ENCODE data around the gene ZIC2. TPM values are rescaled to one million over a fixed set of nuclear protein-coding genes. Genes with fewer than 3 reads are reported as not detected.
"Not testable (repeated sequence)": the region's sequence is repeated elsewhere in the genome, so short reads cannot be mapped to it uniquely, and the experiment has no call there.

Gene ZIC2
- total and polyA plus RNA-seq, 9 donors: 0.11 to 0.13 TPM; not detected in 7

DNA sequence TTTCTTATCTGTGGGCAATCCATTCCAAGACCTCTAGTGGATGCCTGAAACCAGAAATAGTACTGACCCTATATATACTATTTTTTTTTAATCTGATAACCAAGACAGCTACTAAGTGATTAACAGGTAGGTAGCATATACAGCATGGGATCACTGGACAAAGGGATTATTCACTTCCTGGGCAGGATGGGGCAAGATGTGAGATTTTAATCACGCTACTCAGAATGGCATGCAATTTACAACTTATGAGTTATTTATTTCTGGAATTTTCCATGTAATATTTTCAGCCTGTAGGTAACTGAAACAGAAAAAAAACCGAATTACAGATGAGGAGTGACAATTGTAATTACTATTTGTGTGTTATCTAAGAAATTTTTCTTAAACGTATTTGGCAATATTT lies 41.2 kb downstream of the ZIC2 start:
- Histone ChIP-seq H3K9me3 (replicated peaks; ENCODE audit: control insufficient read depth, low read depth, low read length) (no peaks in the 10 kb centered on the region), H3K36me3 (ENCODE audit: control insufficient read depth, insufficient read depth, low read length) (no peaks in the 10 kb centered on the region), H3K27me3 (ENCODE audit: control insufficient read depth, insufficient read depth, low read length) (no peaks in the 10 kb centered on the region), H3K4me3 (ENCODE audit: low read length) (no peak overlapping the region), H3K4me1 (ENCODE audit: control insufficient read depth, insufficient read depth, low read length) (no peaks in the 10 kb centered on the region), H3K27ac (ENCODE audit: low read length) (no peak overlapping the region)
- no CpG with 5 or more reads among the region's 3 CpGs for WGBS (ENCODE audit: insufficient coverage)
- no peak for DNase-seq

DNA sequence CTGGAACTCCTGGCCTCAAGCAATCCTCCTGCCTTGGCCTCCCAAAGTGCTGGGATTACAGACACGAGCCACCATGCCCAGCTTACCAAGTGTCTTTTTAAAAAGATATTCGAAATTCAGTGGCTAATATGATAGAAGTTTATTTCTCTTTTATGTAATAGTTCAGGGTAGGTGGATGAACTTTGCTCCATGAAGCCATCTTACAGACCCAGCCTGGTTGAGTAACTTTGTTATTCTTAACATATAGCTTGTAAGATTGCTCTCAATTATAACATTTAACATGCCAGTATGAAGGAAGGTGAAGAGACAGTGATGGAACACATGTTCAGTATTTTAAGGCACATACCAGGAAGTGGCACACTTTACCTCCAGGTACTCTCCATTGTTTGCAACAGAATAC lies 42.4 kb downstream of the ZIC2 start:
- no peaks in the 10 kb centered on the region for H3K4me1 ChIP-seq (ENCODE audit: control insufficient read depth, insufficient read depth, low read length)
- H3K9me3 ChIP-seq (replicated peaks; ENCODE audit: control insufficient read depth, low read depth, low read length): no peaks in the 10 kb centered on the region
- no peaks in the 10 kb centered on the region for H3K27me3 ChIP-seq (ENCODE audit: control insufficient read depth, insufficient read depth, low read length)
- H3K27ac ChIP-seq (ENCODE audit: low read length): no peak overlapping the region
- no CpG with 5 or more reads among the region's 2 CpGs for WGBS (ENCODE audit: insufficient coverage)
- no peak for DNase-seq
- H3K36me3 ChIP-seq (ENCODE audit: control insufficient read depth, insufficient read depth, low read length): no peaks in the 10 kb centered on the region
- no peak overlapping the region for H3K4me3 ChIP-seq (ENCODE audit: low read length)

GRCh38 chr13:100029933-100030332 lies 48.3 kb downstream of the ZIC2 start:
- Histone ChIP-seq H3K4me3 (ENCODE audit: low read length) (no peak overlapping the region), H3K27me3 (ENCODE audit: control insufficient read depth, insufficient read depth, low read length) (no peaks in the 10 kb centered on the region), H3K4me1 (ENCODE audit: control insufficient read depth, insufficient read depth, low read length) (no peaks in the 10 kb centered on the region), H3K36me3 (ENCODE audit: control insufficient read depth, insufficient read depth, low read length) (no peaks in the 10 kb centered on the region), H3K27ac (ENCODE audit: low read length) (no peak overlapping the region), H3K9me3 (replicated peaks; ENCODE audit: control insufficient read depth, low read depth, low read length) (no peaks in the 10 kb centered on the region)
- no CpG with 5 or more reads among the region's 1 CpG for WGBS (ENCODE audit: insufficient coverage)
- DNase-seq: no peak

GRCh38 chr13:100032642-100033041 lies 51.1 kb downstream of the ZIC2 start:
- not testable (repeated sequence) for DNase-seq; H3K36me3 ChIP-seq (ENCODE audit: control insufficient read depth, insufficient read depth, low read length); H3K9me3 ChIP-seq (replicated peaks; ENCODE audit: control insufficient read depth, low read depth, low read length); H3K27ac ChIP-seq (ENCODE audit: low read length); H3K4me3 ChIP-seq (ENCODE audit: low read length); H3K4me1 ChIP-seq (ENCODE audit: control insufficient read depth, insufficient read depth, low read length); H3K27me3 ChIP-seq (ENCODE audit: control insufficient read depth, insufficient read depth, low read length)
- WGBS (ENCODE audit: insufficient coverage): 94% methylated on average over 4 of the region's 9 CpGs

DNA sequence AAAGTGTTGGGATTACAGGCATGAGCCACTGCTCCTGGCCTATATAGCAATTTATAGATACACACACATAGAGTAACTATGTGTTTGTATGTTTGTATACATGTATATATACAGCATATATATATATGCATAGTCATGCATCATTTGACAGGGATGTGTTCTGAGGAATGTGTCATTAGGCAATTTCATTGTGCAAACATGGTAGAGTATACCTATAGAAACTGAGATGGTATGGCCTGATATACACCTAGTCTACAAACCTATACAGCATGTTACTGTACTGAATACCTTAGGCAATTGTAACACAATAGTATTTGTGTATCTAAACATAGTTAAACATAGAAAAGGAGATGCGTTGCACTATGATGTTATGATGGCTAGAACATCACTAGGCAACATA lies 54.4 kb downstream of the ZIC2 start:
- DNase-seq: no peak
- H3K27ac ChIP-seq (ENCODE audit: low read length): no peak overlapping the region
- no peak overlapping the region for H3K4me3 ChIP-seq (ENCODE audit: low read length)
- no peaks in the 10 kb centered on the region for H3K36me3 ChIP-seq (ENCODE audit: control insufficient read depth, insufficient read depth, low read length)
- WGBS (ENCODE audit: insufficient coverage): no CpG with 5 or more reads among the region's 1 CpG
- no peaks in the 10 kb centered on the region for H3K9me3 ChIP-seq (replicated peaks; ENCODE audit: control insufficient read depth, low read depth, low read length)
- H3K4me1 ChIP-seq (ENCODE audit: control insufficient read depth, insufficient read depth, low read length): no peaks in the 10 kb centered on the region
- H3K27me3 ChIP-seq (ENCODE audit: control insufficient read depth, insufficient read depth, low read length): no peaks in the 10 kb centered on the region

Other genes starting within 250 kb of the ZIC2 start
- gene ZIC5, start 10.0 kb upstream of the ZIC2 start, total RNA-seq: not detected
- gene ZIC5, start 10.0 kb upstream of the ZIC2 start, polyA plus RNA-seq (ENCODE audit: insufficient read depth in 1 of 8, insufficient read length in 8 of 8, low replicate concordance in 1 of 8): under 1 TPM in 1 of 8 donors, not detected in 7; 0.03 TPM
- 35.5 TPM for gene PCCA, start 107.3 kb downstream of the ZIC2 start, total RNA-seq
- 10 to 100 TPM; 23.9 to 33.4 (median 27.7) TPM for gene PCCA, start 107.3 kb downstream of the ZIC2 start, polyA plus RNA-seq (ENCODE audit: insufficient read depth in 1 of 8, insufficient read length in 8 of 8, low replicate concordance in 1 of 8)